Breast epithelium (tissue), 4 donors: Measurements from ENCODE around the gene COL18A1. TPM values are rescaled to one million over a fixed set of nuclear protein-coding genes. Genes with fewer than 3 reads are reported as not detected.

Source experiments
- DNase-seq, 2 donors: peaks; one replicate each; pipeline ENCODE4 v3.0.0-alpha.2; 2019; ENCODE audit warnings: low spot score in 2 of 2
- H3K27ac ChIP-seq, 2 donors: fragments of 200-600 bp; sonication (generic) in 1 of 2; one replicate each; pipeline ENCODE4 v1.5.1; 2016 to 2019; ENCODE audit warnings: mild to moderate bottlenecking in 1 of 2
- H3K27me3 ChIP-seq, 2 donors: fragments of 200-600 bp; sonication (generic) in 1 of 2; one replicate each; pipeline versions ENCODE4 v1.5.1 to v1.6.0; 2017 to 2019; ENCODE audit warnings: control low read depth in 1 of 2, mild to moderate bottlenecking in 1 of 2
- H3K36me3 ChIP-seq: fragments of 200-600 bp; one replicate; pipeline ENCODE4 v1.5.1; 2019
- H3K4me1 ChIP-seq, 2 donors: fragments of 200-600 bp; sonication (generic); one replicate each; pipeline ENCODE4 v1.5.1; 2016 to 2019; ENCODE audit warnings: control low read depth in 1 of 2
- H3K4me3 ChIP-seq, 3 donors: fragments of 200-600 bp; sonication (generic); 1 replicate in 2 of 3; 2 replicates in 1 of 3; pipeline ENCODE4 v1.5.1; 2016 to 2019; ENCODE audit warnings: mild to moderate bottlenecking in 3 of 3, moderate library complexity in 2 of 3
- H3K9me3 ChIP-seq, 2 donors: fragments of 200-600 bp; sonication (generic) in 1 of 2; one replicate each; pipeline ENCODE4 v1.5.1; 2016 to 2019; ENCODE audit warnings: control low read depth in 1 of 2
- POLR2A ChIP-seq: fragments of 450-650 bp; IDR thresholded peaks from one replicate; pipeline ENCODE4 v1.6.1; 2016; ENCODE audit warnings: antibody characterized with exemption, mild to moderate bottlenecking, moderate library complexity
- POLR2AphosphoS5 ChIP-seq, 3 donors: sonication (generic); formaldehyde crosslinking; IDR thresholded peaks; one replicate each; pipeline ENCODE4 v1.6.1; 2017; ENCODE audit warnings: antibody characterized with exemption in 3 of 3
- intact Hi-C: fragments of 100-400 bp; cut with DNase I; formaldehyde crosslinking; loops from one replicate; pipeline ENCODE4 v1.15.1; 2023; ENCODE audit warnings: low total_unique reads
- total RNA-seq, 3 donors: library from RNA; depleted of rRNA; stranded (reverse); fragments of >200 nt; gene quantifications; one replicate each; pipeline ENCODE4 v1.1.0, GENCODE V29; 2016
- TF ChIP-seq, protein P1 (sequence below), 3 donors: fragments of 450-650 bp; IDR thresholded peaks; one replicate each; pipeline ENCODE4 v1.5.1; 2016 to 2017; ENCODE audit warnings: antibody characterized with exemption in 3 of 3, mild to moderate bottlenecking in 3 of 3, moderate library complexity in 3 of 3

Gene COL18A1
- total RNA-seq, 3 donors from 2014 or later, result 48.3 to 62.9 (median 55.8) TPM

DNA sequence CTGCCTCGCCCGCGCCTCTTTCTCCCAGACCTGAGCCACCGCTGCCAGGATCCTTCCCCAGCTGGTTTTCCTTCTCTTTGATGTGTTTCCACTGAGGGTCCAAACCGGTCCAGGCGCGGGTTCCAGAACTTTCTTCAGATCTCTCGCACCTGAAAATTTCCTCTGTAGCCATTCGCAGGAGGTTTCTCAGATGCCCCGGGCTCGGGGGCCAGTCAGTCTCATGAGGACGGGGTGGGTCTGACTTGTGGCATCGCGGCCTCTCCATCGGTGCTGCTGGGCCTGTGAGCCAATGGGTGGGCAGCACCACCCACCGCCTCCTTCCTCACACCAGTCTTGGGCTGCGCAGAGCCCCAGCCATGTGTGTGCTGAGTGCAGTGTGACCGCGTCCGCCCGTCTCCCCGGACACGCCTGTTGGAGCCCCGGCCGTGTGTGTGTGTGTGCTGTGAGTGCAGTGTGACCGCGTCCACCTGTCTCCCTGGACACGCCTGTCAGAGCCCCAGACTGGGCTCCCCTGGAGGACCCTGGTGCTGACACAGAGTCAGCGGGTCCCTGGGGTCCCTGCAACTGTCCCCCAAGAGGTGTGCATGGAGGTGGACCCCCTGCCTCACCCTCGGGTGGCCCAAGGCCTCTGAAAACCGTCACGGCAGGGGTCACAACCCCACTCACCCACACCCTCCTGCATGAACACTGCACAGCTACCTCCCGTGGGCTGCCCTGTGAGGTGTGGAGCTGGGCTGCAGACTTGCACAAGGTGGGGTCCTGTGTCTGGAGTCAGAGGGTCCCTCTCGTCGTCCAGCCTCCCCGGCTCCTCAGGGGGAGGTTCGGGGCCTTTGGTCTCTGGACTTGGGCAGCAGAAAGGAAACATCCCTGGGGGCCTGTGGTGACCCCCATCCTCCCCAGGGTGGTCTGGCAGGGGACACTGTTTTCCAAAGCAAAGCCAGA, 20.2 kb downstream of the COL18A1 start:
- no peak for DNase-seq
- TF ChIP-seq, protein P1, sequence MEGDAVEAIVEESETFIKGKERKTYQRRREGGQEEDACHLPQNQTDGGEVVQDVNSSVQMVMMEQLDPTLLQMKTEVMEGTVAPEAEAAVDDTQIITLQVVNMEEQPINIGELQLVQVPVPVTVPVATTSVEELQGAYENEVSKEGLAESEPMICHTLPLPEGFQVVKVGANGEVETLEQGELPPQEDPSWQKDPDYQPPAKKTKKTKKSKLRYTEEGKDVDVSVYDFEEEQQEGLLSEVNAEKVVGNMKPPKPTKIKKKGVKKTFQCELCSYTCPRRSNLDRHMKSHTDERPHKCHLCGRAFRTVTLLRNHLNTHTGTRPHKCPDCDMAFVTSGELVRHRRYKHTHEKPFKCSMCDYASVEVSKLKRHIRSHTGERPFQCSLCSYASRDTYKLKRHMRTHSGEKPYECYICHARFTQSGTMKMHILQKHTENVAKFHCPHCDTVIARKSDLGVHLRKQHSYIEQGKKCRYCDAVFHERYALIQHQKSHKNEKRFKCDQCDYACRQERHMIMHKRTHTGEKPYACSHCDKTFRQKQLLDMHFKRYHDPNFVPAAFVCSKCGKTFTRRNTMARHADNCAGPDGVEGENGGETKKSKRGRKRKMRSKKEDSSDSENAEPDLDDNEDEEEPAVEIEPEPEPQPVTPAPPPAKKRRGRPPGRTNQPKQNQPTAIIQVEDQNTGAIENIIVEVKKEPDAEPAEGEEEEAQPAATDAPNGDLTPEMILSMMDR (IDR thresholded peaks at IDR 0.05), result no peak
- TF ChIP-seq POLR2A (no peak), POLR2AphosphoS5 (IDR thresholded peaks at IDR 0.05) (no peak)
- Histone ChIP-seq H3K4me1 (peaks cover 10% of the 10 kb centered on the region in 2 donors), H3K27me3 (no peaks in the 10 kb centered on the region), H3K4me3 (no peak overlapping the region), H3K9me3 (no peaks in the 10 kb centered on the region), H3K27ac (no peak overlapping the region), H3K36me3 (no peaks in the 10 kb centered on the region)
- intact Hi-C loops, result no loop called here

- H3K9me3 ChIP-seq, result no peaks in the 10 kb centered on the region
- H3K4me1 ChIP-seq, result peaks cover 2 to 13% of the 10 kb centered on the region in 2 donors
- DNase-seq, result peak in 1 of 2 donors; percentile 71
- H3K27ac ChIP-seq, result peak overlapping the region; percentile 72 to 86
- TF ChIP-seq, protein P1 (IDR thresholded peaks at IDR 0.05), result no peak
- TF ChIP-seq POLR2A (no peak), POLR2AphosphoS5 (IDR thresholded peaks at IDR 0.05) (peak; percentile 30 to 75 (median 45))
- intact Hi-C loops, result no loop called here
- H3K4me3 ChIP-seq, result no peak overlapping the region
- no peaks in the 10 kb centered on the region for H3K36me3 ChIP-seq
- H3K27me3 ChIP-seq, result no peaks in the 10 kb centered on the region
Measured at GRCh38 chr21:45427331-45428271, 22.6 kb downstream of the COL18A1 start.

GRCh38 chr21:45428534-45428933, 23.6 kb downstream of the COL18A1 start:
- intact Hi-C loops, result no loop called here
- no peak for DNase-seq
- H3K4me3 ChIP-seq, result no peak overlapping the region
- H3K4me1 ChIP-seq, result peaks cover 6 to 13% of the 10 kb centered on the region in 2 donors
- H3K36me3 ChIP-seq, result no peaks in the 10 kb centered on the region
- H3K27ac ChIP-seq, result peak overlapping the region; percentile 72 to 86
- no peaks in the 10 kb centered on the region for H3K9me3 ChIP-seq
- no peaks in the 10 kb centered on the region for H3K27me3 ChIP-seq
- TF ChIP-seq, protein P1 (IDR thresholded peaks at IDR 0.05), result no peak
- no peak for TF ChIP-seq POLR2A
- no peak for TF ChIP-seq POLR2AphosphoS5 (IDR thresholded peaks at IDR 0.05)

GRCh38 chr21:45429221-45430175, 24.5 kb downstream of the COL18A1 start:
- Histone ChIP-seq H3K9me3 (no peaks in the 10 kb centered on the region), H3K27ac (peak overlapping the region in 1 of 2 donors; percentile 42), H3K27me3 (no peaks in the 10 kb centered on the region), H3K4me3 (no peak overlapping the region), H3K36me3 (no peaks in the 10 kb centered on the region), H3K4me1 (peaks cover 6 to 13% of the 10 kb centered on the region in 2 donors)
- DNase-seq, result no peak
- intact Hi-C loops, result no loop called here
- TF ChIP-seq, protein P1 (IDR thresholded peaks at IDR 0.05), result no peak
